ENCODE results near the gene LARP6.
"Not testable (repeated sequence)": the region's sequence is repeated elsewhere in the genome, so short reads cannot be mapped to it uniquely, and the experiment has no call there.

The LARP6 gene

GRCh38 chr15:70817266-70817665 is 36.7 kb downstream of the LARP6 start:
- H3K4me3 ChIP-seq (replicated peaks; ENCODE audit: low read depth, low read length): no peak overlapping the region
- TF ChIP-seq CTCF (IDR thresholded peaks at IDR 0.05; ENCODE audit: low read length, missing control alignments): no peak
- DNase-seq (ENCODE audit: low read depth): no peak

- no peak for DNase-seq (ENCODE audit: low read depth)
- no peak for TF ChIP-seq CTCF (IDR thresholded peaks at IDR 0.05; ENCODE audit: low read length, missing control alignments)
- H3K4me3 ChIP-seq (replicated peaks; ENCODE audit: low read depth, low read length): no peak overlapping the region
These were observed 38.4 kb downstream of the LARP6 start for GRCh38 chr15:70815604-70816003.

GRCh38 chr15:70815011-70815410 is 38.9 kb downstream of the LARP6 start:
- not testable (repeated sequence) for H3K4me3 ChIP-seq (replicated peaks; ENCODE audit: low read depth, low read length); DNase-seq (ENCODE audit: low read depth)

GRCh38 chr15:70812827-70813364 is 41.1 kb downstream of the LARP6 start:
- H3K4me3 ChIP-seq (replicated peaks; ENCODE audit: low read depth, low read length): no peak overlapping the region
- TF ChIP-seq CTCF (IDR thresholded peaks at IDR 0.05; ENCODE audit: low read length, missing control alignments): no peak
- no peak for DNase-seq (ENCODE audit: low read depth)

GRCh38 chr15:70810916-70811578 is 42.9 kb downstream of the LARP6 start:
- H3K4me3 ChIP-seq (replicated peaks; ENCODE audit: low read depth, low read length): no peak overlapping the region

GRCh38 chr15:70806992-70807712 is 46.8 kb downstream of the LARP6 start:
- TF ChIP-seq CTCF (IDR thresholded peaks at IDR 0.05; ENCODE audit: low read length, missing control alignments): no peak
- H3K4me3 ChIP-seq (replicated peaks; ENCODE audit: low read depth, low read length): no peak overlapping the region
- peak; percentile 57 for DNase-seq (ENCODE audit: low read depth)

More at GRCh38 chr15:70810916-70811578, 42.9 kb downstream of the LARP6 start:
- no peak for TF ChIP-seq CTCF (IDR thresholded peaks at IDR 0.05; ENCODE audit: low read length, missing control alignments)
- no peak for DNase-seq (ENCODE audit: low read depth)

- H3K4me3 ChIP-seq (replicated peaks; ENCODE audit: low read depth, low read length); DNase-seq (ENCODE audit: low read depth): not testable (repeated sequence)
These were observed 49.6 kb downstream of the LARP6 start for GRCh38 chr15:70804388-70804787.

- TF ChIP-seq CTCF (IDR thresholded peaks at IDR 0.05; ENCODE audit: low read length, missing control alignments): no peak
- H3K4me3 ChIP-seq (replicated peaks; ENCODE audit: low read depth, low read length): no peak overlapping the region
- DNase-seq (ENCODE audit: low read depth): peak; percentile 62
These were observed 51.3 kb downstream of the LARP6 start for GRCh38 chr15:70802629-70803028.

Data from fibroblast of pulmonary artery (primary cell).